Measurements from ENCODE around the gene EIF2B1.
A peak's percentile ranks its signal among the peaks of the same experiment; 100 is the strongest.

Gene EIF2B1

DNA sequence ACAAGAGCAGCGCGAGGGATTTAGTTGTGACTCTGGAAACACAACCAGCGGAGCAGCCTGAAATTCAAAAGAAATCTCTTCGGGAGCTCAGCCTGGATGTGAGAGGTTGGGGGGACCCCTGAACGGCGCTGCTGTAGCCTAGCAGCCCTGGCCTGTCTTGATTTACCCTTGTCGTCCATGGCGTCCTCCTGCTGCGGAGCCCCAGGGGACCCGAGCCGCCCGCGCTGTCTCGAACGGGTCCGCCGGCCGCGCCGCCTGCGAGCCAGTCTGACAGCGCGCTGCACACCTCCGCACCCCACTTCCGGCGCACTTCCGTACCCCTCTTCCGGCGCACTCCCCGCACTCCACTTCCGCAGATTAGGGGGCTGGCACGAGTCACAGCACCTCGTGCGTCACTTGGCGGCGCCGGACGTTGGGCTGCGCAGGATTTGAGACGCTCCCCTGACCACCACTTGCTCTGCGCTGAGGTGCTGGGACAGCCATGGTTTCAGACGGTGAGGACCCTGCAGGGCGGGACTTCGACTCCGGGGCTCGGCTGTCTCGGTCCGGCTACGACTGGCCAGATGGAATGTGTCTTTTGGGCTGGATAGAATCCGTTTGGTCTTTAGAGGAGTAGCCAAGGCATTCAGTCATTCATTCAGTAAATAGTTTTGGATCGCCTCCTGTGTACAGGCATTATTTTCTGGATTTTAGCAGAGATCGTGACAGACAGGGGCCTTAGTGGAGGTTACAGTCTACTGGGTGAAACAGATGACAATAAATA is at the start of gene EIF2B1, which contains the start of gene GTF2H3:
TSS of gene EIF2B1 (minus strand) at position 308 of the 763 bp plus-strand sequence. CDS start at position 179, 129 bp downstream.
TSS of gene GTF2H3 (plus strand) at position 451 of the 763 bp plus-strand sequence. CDS start at position 482, 31 bp downstream.
- peak; percentile 74 for DNase-seq

DNA sequence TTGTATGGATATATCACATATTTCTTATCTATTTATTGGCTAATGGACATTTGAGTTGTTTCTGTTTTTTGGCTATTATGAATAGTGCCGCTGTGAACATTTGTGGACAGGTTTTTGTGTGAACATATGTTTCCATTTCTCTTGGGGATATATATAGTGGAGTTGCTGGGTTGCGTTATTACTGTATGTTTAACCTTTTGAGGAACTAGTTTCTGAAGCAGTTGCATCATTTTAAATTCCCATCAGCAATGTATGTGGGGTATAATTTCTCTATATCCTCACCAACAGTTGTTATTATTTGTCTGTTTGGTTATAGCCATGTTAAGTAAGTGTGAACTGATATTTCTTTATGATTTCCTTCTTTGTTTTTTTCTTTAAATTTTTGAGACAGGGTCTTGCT is 48.1 kb upstream of the EIF2B1 start:
- no peak for DNase-seq

DNA sequence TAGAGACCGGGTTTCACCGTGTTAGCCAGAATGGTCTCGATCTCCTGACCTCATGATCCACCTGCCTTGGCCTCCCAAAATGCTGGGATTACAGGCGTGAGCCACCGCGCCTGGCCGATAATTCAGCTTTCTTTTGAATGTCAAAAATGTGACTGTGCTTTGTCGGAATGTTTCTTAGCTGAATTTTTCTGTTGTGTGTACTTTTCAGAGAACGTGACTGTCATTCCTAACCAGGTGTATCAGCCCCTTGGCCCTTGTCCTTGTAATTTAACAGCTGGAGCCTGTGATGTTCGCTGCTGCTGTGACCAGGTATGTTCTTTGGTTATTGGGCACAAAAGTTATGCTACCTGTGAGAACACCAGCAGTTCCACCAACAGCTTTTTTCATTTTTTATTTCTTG is 45.5 kb upstream of the EIF2B1 start:
- DNase-seq: no peak

- DNase-seq: no peak
Observed at GRCh38 chr12:123676616-123677320, 43.3 kb upstream of the EIF2B1 start.

GRCh38 chr12:123675436-123675835 is 42.0 kb upstream of the EIF2B1 start:
- DNase-seq: no peak

DNA sequence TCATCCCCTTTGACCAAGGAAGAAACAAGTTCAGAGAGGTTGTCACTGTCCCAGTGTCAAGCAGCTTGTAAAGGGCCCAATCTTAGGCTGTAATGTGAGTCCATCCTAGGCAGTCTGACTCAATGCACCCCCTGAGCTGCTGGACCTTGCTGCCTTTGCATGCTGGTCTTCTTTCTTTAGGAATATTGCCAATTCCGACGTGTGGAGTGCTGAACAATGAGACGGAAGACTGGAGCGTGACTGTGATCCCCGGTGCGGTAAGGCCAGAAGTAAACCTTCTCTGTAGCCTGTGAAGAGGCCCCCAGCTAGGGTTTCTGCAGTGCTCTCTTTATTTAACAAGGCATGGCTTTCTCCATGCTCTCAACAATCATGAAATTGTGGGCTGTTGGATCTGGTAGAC is 38.4 kb upstream of the EIF2B1 start:
- no peak for DNase-seq

GRCh38 chr12:123670882-123671728 is 37.6 kb upstream of the EIF2B1 start, which contains the start of gene TCTN2:
Gene TCTN2 (plus strand): TSS chr12:123671113. CDS start chr12:123671241, 128 bp downstream.
- DNase-seq: peak; percentile 33

GRCh38 chr12:123667771-123668170 is 34.3 kb upstream of the EIF2B1 start:
- no peak for DNase-seq

- no peak for DNase-seq
Observed at GRCh38 chr12:123659996-123660727, 26.7 kb upstream of the EIF2B1 start.

DNA sequence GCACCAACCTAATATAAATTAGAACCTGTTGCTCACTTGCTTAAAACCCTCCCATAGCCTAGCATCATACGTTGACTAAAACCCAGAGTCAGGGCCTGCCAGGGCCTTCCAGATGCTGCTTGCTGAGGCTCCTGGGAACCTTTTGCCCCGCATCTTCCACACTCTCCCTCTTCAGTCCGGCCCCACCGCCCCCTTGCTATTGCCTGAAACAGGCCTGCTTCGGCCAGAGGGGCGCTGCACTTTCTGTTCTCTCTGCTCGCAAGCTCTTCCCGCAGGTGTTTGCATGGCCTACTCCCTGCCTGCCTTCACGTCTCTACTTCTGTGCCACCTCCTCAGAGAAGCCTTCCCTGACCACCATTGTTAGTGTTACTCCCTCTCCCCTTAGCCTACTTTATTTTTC is 23.7 kb upstream of the EIF2B1 start:
- DNase-seq: no peak

DNA sequence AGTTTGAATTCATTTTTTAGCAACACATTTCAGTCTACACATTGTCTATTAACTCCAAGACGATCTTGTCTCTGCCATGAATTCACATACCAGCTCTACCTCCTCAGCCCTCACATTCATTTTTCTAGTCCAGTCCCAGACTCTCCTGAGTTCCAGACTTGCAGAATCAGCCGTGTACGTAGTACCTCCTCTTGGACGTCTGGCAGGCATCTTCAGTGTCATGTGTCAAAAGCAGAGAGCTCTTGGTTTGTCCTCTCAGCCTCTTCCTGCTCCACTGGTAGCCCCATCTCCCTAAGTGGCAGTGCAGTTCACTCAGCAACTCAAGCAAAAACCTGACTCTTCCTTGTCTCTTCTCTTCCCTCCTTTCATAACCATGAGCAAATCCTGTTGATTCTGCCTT is 22.9 kb upstream of the EIF2B1 start:
- DNase-seq: no peak

DNA sequence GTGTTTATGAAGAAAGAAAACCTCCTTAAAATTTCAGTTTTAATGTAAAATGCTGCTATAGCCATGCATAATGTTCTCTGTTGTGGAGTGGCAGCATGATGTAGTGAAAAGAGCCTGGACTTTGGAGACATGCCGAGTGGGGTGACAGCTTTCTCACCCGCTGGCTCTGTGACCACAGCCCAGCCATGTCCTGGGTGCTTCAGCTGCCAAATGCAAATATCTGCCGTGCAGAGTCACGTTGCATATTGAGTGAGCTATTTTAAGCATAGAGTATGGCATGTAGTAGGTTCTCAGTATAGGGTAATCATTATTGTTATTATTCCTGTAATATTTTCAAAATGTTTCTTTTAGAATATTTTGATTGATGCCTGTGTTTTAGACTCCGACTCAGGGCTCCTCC is 21.9 kb upstream of the EIF2B1 start:
- DNase-seq: no peak

GRCh38 chr12:123654129-123654701 is 20.7 kb upstream of the EIF2B1 start:
- DNase-seq: no peak

DNA sequence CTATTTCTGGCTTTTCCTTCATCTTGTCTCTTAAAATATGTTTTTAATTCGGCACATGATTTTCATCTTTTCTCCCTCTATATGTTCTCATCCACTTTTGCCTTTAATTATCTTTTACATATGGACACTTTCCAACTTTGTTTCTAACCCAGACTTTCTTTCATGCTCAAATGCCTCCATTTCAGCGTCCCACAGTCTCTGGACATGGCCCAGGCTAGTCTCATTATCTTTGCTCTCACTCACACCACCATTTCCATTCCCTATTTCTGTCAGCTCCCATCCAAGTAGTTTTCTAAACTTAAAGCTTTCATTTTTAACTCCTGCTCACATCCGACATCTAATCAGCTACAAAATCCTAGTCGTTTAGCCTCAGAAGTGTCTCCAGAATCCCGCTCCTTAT is 14.9 kb upstream of the EIF2B1 start:
- no peak for DNase-seq

GRCh38 chr12:123645878-123646277 is 12.4 kb upstream of the EIF2B1 start:
- DNase-seq: no peak

GRCh38 chr12:123645380-123645779 is 11.9 kb upstream of the EIF2B1 start:
- DNase-seq: no peak

- no peak for DNase-seq
Observed at GRCh38 chr12:123643911-123644310, 10.4 kb upstream of the EIF2B1 start.

- no peak for DNase-seq
Observed at GRCh38 chr12:123634142-123634561, 666 bp upstream of the EIF2B1 start.

GRCh38 chr12:123621619-123622530 is 11.6 kb downstream of the EIF2B1 start:
- no peak for DNase-seq

- no peak for DNase-seq
Observed at GRCh38 chr12:123621101-123621500, 12.4 kb downstream of the EIF2B1 start.

DNA sequence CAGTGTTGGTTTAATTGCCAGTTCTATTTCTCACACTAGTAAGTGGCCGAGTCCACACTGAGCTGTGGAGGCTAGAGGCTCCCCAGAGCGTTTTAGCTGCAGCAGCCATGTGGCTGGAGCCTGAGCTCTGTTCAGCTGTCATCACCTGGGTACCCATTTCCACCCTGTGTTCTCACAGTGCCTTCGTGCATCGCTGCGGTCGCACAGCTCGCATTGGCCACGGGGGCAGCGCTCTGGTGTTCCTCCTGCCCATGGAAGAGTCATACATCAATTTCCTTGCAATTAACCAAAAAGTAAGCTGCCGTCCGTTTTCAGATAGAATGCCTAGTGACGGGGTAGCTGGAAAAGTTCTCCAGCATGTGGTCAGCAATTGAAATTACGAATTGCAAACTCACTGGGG is 15.9 kb downstream of the EIF2B1 start:
- no peak for DNase-seq
